SK-N-SH (cell line): ENCODE results near the gene NTM.

Experiments used
- TAF1 ChIP-seq: IDR thresholded peaks from 2 replicates; pipeline ENCODE4 v1.6.1; 2012; ENCODE audit warnings: low read depth, mild to moderate bottlenecking, low read length, moderate library complexity, borderline replicate concordance
- TF ChIP-seq, protein P1 (sequence below): fragments of 200-600 bp; sonication (generic); IDR thresholded peaks from 2 replicates; pipeline ENCODE4 v1.6.1; 2017; ENCODE audit warnings: antibody characterized with exemption, mild to moderate bottlenecking, moderate library complexity

DNA sequence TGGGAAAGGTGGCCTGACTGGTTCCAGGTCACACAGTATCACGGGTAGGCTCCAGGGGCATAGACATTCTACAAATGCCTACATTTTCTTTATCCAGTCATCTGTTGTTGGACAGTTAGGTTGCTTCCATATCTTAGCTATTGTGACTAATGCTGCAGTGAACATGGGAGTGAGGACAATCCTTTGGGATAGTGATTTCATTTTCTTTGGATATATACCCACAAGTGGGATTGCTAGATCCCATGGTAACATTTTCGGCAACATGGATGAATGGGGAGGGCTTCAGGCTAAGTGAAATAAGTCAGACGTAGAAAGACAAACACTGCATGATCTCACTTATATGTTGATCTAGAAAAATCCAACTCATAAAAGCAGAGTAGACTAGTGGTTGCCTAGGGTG lies 744.3 kb downstream of the NTM start:
- TF ChIP-seq TAF1: no peak
- TF ChIP-seq, protein P1, sequence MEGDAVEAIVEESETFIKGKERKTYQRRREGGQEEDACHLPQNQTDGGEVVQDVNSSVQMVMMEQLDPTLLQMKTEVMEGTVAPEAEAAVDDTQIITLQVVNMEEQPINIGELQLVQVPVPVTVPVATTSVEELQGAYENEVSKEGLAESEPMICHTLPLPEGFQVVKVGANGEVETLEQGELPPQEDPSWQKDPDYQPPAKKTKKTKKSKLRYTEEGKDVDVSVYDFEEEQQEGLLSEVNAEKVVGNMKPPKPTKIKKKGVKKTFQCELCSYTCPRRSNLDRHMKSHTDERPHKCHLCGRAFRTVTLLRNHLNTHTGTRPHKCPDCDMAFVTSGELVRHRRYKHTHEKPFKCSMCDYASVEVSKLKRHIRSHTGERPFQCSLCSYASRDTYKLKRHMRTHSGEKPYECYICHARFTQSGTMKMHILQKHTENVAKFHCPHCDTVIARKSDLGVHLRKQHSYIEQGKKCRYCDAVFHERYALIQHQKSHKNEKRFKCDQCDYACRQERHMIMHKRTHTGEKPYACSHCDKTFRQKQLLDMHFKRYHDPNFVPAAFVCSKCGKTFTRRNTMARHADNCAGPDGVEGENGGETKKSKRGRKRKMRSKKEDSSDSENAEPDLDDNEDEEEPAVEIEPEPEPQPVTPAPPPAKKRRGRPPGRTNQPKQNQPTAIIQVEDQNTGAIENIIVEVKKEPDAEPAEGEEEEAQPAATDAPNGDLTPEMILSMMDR: no peak
